Body of pancreas (tissue), 4 donors: ENCODE measurements around the gene C10orf90.

Experiments
- POLR2A ChIP-seq, 3 donors: fragments of 450-650 bp; IDR thresholded peaks; one replicate each; pipeline ENCODE4 v1.6.1; 2016; ENCODE audit warnings: antibody characterized with exemption in 3 of 3, mild to moderate bottlenecking in 2 of 3
- TF ChIP-seq, protein P1 (sequence below), 7 experiments: fragments of 450-650 bp in 4 of 7; fragments of 200-600 bp in 3 of 7; sonication (generic) in 3 of 7; IDR thresholded peaks; one replicate each; pipeline ENCODE4 v1.5.1; 2016 to 2019; ENCODE audit warnings: antibody characterized with exemption in 7 of 7

DNA sequence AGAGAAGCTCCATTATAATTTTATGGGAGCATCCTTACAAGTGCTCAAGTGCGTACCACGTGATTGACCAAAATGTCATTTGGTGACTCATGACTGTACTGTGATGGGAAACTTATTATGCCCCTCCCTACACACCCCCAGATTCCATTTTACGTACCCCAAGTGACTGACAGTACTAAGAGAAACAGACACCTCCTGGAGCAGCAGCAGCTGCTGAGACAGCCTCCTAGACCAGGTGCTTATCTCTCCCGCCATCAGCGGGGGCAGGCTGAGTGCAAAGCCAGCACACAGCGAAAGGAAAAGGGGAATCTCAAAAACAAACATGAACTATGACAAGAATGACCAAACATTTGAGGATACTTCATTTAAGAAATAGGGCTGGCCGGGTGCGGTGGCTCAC is 278.0 kb downstream of the C10orf90 start:
- TF ChIP-seq POLR2A (IDR thresholded peaks at IDR 0.05), result no peak
- TF ChIP-seq, protein P1, sequence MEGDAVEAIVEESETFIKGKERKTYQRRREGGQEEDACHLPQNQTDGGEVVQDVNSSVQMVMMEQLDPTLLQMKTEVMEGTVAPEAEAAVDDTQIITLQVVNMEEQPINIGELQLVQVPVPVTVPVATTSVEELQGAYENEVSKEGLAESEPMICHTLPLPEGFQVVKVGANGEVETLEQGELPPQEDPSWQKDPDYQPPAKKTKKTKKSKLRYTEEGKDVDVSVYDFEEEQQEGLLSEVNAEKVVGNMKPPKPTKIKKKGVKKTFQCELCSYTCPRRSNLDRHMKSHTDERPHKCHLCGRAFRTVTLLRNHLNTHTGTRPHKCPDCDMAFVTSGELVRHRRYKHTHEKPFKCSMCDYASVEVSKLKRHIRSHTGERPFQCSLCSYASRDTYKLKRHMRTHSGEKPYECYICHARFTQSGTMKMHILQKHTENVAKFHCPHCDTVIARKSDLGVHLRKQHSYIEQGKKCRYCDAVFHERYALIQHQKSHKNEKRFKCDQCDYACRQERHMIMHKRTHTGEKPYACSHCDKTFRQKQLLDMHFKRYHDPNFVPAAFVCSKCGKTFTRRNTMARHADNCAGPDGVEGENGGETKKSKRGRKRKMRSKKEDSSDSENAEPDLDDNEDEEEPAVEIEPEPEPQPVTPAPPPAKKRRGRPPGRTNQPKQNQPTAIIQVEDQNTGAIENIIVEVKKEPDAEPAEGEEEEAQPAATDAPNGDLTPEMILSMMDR (IDR thresholded peaks at IDR 0.05), result no peak
